ENCODE data around the gene SLC38A10. TPM values are rescaled to one million over a fixed set of nuclear protein-coding genes. Genes with fewer than 3 reads are reported as not detected.

Gene SLC38A10
- total RNA-seq, 4 donors from 2014 or later = 24.5 to 56.5 (median 28.8) TPM

DNA sequence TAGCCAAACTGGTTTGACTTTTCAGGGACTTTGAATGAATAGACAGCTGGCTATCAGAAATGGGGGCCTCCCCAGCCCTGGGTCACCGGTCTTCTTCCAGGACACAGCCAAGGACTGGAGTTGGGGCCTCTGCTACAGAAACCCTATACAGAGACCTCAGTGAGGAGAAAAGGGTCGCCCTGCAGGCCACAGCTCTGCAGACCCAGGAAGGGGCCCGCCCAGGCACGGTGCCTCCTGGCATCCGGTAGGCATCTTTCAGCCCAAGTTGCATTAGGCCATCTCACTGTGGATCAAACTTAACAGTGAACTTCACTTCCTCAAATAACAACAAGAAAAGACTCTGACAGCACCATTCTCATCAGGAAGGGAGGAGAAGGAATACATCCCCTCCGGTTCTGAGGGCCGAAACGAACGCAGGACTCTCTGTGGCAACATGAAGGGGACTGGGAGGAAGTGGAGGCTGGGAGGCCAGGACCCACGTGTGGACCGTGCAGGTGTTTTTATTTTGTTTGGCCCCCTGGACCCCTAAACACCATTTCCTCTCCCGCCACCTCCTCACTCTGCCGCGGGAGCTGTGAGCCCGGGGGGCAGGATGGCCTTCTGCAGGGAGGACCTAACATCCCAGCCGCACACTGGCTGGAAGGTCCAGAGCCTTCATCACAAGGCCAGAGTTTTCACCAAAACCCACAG is 7.2 kb downstream of the SLC38A10 start:
- intact Hi-C loops (cut with DNase I; ENCODE audit: low total_unique reads) = no loop called here
- H3K36me3 ChIP-seq = peaks cover 0 to 20% of the 10 kb centered on the region in 2 donors
- no peak for TF ChIP-seq CTCF (IDR thresholded peaks at IDR 0.05 in 4 of 5, conservative IDR thresholded peaks at IDR 0.05 in 1 of 5)
- no peak for TF ChIP-seq POLR2A (IDR thresholded peaks at IDR 0.05)
- no peaks in the 10 kb centered on the region for H3K9me3 ChIP-seq
- no peak overlapping the region for H3K27ac ChIP-seq
- in situ Hi-C loops (cut with MboI; ENCODE audit: low sequenced_read_pairs in 4 of 4) = no loop called here
- ATAC-seq = no peak
- no peak for DNase-seq
- H3K27me3 ChIP-seq = no peaks in the 10 kb centered on the region
- no peak overlapping the region for H3K4me3 ChIP-seq
- peaks cover 8 to 12% of the 10 kb centered on the region in 2 donors for H3K4me1 ChIP-seq

- in situ Hi-C loops (cut with MboI; ENCODE audit: low sequenced_read_pairs in 4 of 4) = no loop called here
These were observed 8.0 kb downstream of the SLC38A10 start for GRCh38 chr17:81287152-81287551.

DNA sequence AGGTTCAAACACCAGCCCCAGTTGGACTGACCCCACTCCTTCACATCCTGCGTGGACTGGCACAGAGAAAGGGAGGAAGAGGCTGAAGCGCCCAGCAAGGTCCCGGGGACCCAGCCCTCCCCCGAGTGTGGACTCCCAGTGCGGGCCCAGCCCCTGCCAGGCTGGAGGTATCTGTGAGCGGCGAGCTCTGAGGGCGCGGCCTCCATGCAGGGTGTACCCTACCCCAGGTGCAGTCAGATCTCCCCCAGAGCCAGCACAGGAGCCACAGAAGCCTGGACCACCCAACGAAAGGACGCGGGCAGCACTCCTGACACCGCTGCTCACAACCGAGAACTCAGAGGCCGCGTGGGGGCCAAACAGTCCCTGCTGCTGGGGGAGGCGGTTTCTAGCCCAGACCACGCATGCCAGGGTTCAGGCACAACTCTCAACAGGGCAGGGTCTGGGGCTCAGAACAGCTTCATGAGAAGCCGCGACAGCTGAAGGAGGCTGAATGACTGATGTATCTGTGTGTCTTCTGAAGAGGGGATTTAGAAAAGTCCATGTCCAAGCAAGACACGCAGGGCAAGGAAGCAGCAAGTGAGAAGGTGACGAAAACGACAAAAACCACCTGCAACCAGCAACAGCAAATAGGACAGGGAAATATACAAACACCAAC is 8.5 kb downstream of the SLC38A10 start:
- DNase-seq (no peak), ATAC-seq (no peak)
- Histone ChIP-seq H3K4me1 (peaks cover 0 to 5% of the 10 kb centered on the region in 2 donors), H3K36me3 (peaks cover 0 to 22% of the 10 kb centered on the region in 2 donors), H3K27ac (peak overlapping the region; percentile 46 to 76 (median 68)), H3K4me3 (no peak overlapping the region), H3K9me3 (no peaks in the 10 kb centered on the region), H3K27me3 (no peaks in the 10 kb centered on the region)
- TF ChIP-seq POLR2A (IDR thresholded peaks at IDR 0.05) (no peak), CTCF (IDR thresholded peaks at IDR 0.05 in 4 of 5, conservative IDR thresholded peaks at IDR 0.05 in 1 of 5) (no peak)
- in situ Hi-C loops (cut with MboI; ENCODE audit: low sequenced_read_pairs in 4 of 4) = no loop called here
- intact Hi-C loops (cut with DNase I; ENCODE audit: low total_unique reads) = no loop called here

More at GRCh38 chr17:81287152-81287551, 8.0 kb downstream of the SLC38A10 start:
- no peak overlapping the region for H3K27ac ChIP-seq
- ATAC-seq (no peak), DNase-seq (no peak)
- no peaks in the 10 kb centered on the region for H3K27me3 ChIP-seq
- TF ChIP-seq POLR2A (IDR thresholded peaks at IDR 0.05) (no peak), CTCF (IDR thresholded peaks at IDR 0.05 in 4 of 5, conservative IDR thresholded peaks at IDR 0.05 in 1 of 5) (no peak)
- H3K36me3 ChIP-seq = peaks cover 0 to 22% of the 10 kb centered on the region in 2 donors
- peaks cover 2 to 5% of the 10 kb centered on the region in 2 donors for H3K4me1 ChIP-seq
- intact Hi-C loops (cut with DNase I; ENCODE audit: low total_unique reads) = no loop called here
- no peaks in the 10 kb centered on the region for H3K9me3 ChIP-seq
- no peak overlapping the region for H3K4me3 ChIP-seq

GRCh38 chr17:81285894-81286293 is 9.2 kb downstream of the SLC38A10 start:
- no peaks in the 10 kb centered on the region for H3K9me3 ChIP-seq
- TF ChIP-seq POLR2A (IDR thresholded peaks at IDR 0.05) (no peak), CTCF (IDR thresholded peaks at IDR 0.05 in 4 of 5, conservative IDR thresholded peaks at IDR 0.05 in 1 of 5) (no peak)
- peaks cover 0 to 5% of the 10 kb centered on the region in 2 donors for H3K4me1 ChIP-seq
- peak in 1 of 2 donors; percentile 18 for ATAC-seq
- intact Hi-C loops (cut with DNase I; ENCODE audit: low total_unique reads) = no loop called here
- in situ Hi-C loops (cut with MboI; ENCODE audit: low sequenced_read_pairs in 4 of 4) = no loop called here
- no peak for DNase-seq
- peak overlapping the region; percentile 46 to 76 (median 68) for H3K27ac ChIP-seq
- peak overlapping the region; percentile 31 to 45 (median 40) for H3K4me3 ChIP-seq
- peaks cover 0 to 23% of the 10 kb centered on the region in 2 donors for H3K36me3 ChIP-seq
- no peaks in the 10 kb centered on the region for H3K27me3 ChIP-seq
